Measurements from ENCODE around the gene NDST3. TPM values are rescaled to one million over a fixed set of nuclear protein-coding genes. Genes with fewer than 3 reads are reported as not detected.

Gene NDST3
- total RNA-seq, 4 donors from 2014 or later = 1.7 TPM; not detected in 3

DNA sequence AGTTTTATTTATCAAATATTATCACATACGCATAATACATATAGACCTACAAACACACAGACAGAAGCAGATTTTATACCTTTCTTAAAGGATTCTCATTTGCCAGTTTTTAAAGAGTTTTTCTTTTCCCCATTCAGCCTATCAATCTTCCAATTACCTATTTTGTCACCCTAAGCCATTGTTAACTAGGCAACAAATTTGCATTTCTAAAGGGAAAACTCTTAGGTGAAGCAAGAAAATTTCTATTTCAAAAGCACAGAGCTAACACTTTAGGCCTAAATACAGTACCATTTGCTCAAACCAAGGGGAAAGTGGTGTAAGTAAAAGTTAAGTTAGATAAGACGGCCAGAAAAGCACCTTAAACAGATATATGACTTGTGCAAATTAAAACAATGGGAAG, 156.6 kb downstream of the NDST3 start:
- no peaks in the 10 kb centered on the region for H3K4me1 ChIP-seq
- DNase-seq = no peak
- no peaks in the 10 kb centered on the region for H3K27me3 ChIP-seq
- intact Hi-C loops (cut with DNase I; ENCODE audit: low total_unique reads) = no loop called here
- TF ChIP-seq CTCF (IDR thresholded peaks at IDR 0.05) (no peak), POLR2A (IDR thresholded peaks at IDR 0.05) (no peak)
- no peak overlapping the region for H3K27ac ChIP-seq
- H3K36me3 ChIP-seq = no peaks in the 10 kb centered on the region
- H3K4me3 ChIP-seq = no peak overlapping the region
- H3K9me3 ChIP-seq = no peaks in the 10 kb centered on the region

DNA sequence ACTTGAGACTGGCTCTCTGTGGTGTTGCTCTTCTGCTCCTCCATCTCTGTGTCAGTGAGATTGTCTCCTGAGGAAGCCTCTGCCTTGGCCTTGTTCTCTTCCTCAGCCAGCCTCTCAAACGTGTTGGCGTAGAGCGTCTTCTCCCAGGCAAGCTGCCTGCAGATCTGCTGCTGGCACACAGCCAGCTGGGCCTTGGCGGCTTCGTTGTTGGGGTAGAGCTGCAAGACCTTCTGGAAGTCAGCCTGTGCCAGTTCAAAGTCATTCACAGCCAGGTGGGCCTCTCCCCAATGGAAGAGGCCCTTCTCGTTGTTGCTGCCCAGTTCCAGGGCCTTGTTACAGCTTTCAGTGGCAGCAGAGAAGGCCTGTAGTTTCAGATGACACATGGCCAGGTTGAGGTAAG, 159.1 kb downstream of the NDST3 start:
- intact Hi-C loops (cut with DNase I; ENCODE audit: low total_unique reads) = no loop called here
- H3K4me1 ChIP-seq = no peaks in the 10 kb centered on the region
- DNase-seq = no peak
- H3K27ac ChIP-seq = no peak overlapping the region
- no peaks in the 10 kb centered on the region for H3K36me3 ChIP-seq
- no peaks in the 10 kb centered on the region for H3K27me3 ChIP-seq
- H3K9me3 ChIP-seq = no peaks in the 10 kb centered on the region
- TF ChIP-seq POLR2A (IDR thresholded peaks at IDR 0.05) (no peak), CTCF (IDR thresholded peaks at IDR 0.05) (no peak)
- no peak overlapping the region for H3K4me3 ChIP-seq

- Histone ChIP-seq H3K4me3 (no peak overlapping the region), H3K27me3 (no peaks in the 10 kb centered on the region), H3K4me1 (no peaks in the 10 kb centered on the region), H3K9me3 (no peaks in the 10 kb centered on the region), H3K27ac (no peak overlapping the region), H3K36me3 (no peaks in the 10 kb centered on the region)
- no peak for TF ChIP-seq CTCF (IDR thresholded peaks at IDR 0.05)
- TF ChIP-seq POLR2A (IDR thresholded peaks at IDR 0.05) = no peak
- intact Hi-C loops (cut with DNase I; ENCODE audit: low total_unique reads) = no loop called here
- no peak for DNase-seq
Measured at GRCh38 chr4:118206627-118207026, 172.3 kb downstream of the NDST3 start.

DNA sequence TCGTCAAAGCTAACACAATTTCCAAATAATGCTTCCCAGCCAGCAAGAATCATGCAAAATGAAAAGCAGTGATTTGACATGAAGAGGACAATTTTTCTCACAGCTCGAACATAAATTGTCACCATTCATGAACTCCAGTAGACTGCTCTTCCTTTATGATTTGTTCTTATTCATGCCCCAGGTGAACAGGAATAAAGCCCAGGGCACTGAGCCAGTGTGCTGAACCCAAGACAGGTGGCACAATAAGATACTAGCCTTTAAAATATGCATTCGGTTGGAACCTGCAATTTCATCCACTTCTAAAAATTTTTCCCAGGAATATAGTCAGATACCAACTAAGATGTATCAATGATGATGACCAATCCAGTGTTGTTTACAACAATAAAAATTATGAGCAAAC, 178.8 kb downstream of the NDST3 start:
- DNase-seq = no peak
- Histone ChIP-seq H3K27ac (no peak overlapping the region), H3K27me3 (no peaks in the 10 kb centered on the region), H3K36me3 (no peaks in the 10 kb centered on the region), H3K4me3 (no peak overlapping the region), H3K9me3 (no peaks in the 10 kb centered on the region), H3K4me1 (no peaks in the 10 kb centered on the region)
- TF ChIP-seq CTCF (IDR thresholded peaks at IDR 0.05) = no peak
- TF ChIP-seq POLR2A (IDR thresholded peaks at IDR 0.05) = no peak
- intact Hi-C loops (cut with DNase I; ENCODE audit: low total_unique reads) = no loop called here

GRCh38 chr4:118215826-118216225, 181.5 kb downstream of the NDST3 start:
- Histone ChIP-seq H3K4me3 (no peak overlapping the region), H3K9me3 (no peaks in the 10 kb centered on the region), H3K36me3 (no peaks in the 10 kb centered on the region), H3K4me1 (no peaks in the 10 kb centered on the region), H3K27ac (no peak overlapping the region), H3K27me3 (no peaks in the 10 kb centered on the region)
- no peak for DNase-seq
- intact Hi-C loops (cut with DNase I; ENCODE audit: low total_unique reads) = no loop called here
- TF ChIP-seq POLR2A (IDR thresholded peaks at IDR 0.05) (no peak), CTCF (IDR thresholded peaks at IDR 0.05) (no peak)
